ENCODE results near the gene CALML5. TPM values are rescaled to one million over a fixed set of nuclear protein-coding genes. Genes with fewer than 3 reads are reported as not detected.

CALML5 gene
- total and polyA plus RNA-seq, 2 of the 4 experiments (the other 2 are of a cell fraction): not detected

DNA sequence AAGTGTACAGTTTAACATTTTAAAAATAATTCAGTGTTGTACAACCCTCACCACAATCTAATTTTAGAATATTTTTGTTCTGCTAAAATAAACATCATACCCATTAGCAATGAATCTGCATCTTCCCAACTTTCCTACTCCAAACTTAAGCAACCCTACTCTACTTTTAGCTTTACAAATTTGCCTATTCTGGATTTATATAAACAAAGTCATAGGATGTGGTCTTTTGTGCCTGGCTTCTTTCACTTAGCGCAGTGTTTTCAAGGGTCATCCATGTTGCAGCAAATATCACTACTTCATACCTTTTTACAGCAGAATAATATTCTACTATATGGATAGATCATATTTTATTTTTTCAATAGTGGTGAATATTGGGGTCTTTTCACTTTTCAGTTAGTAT, 44.3 kb upstream of the CALML5 start:
- H3K36me3 ChIP-seq (ENCODE audit: control insufficient read depth, insufficient read depth, low read length): no peaks in the 10 kb centered on the region
- H3K9me1 ChIP-seq (ENCODE audit: insufficient read depth, low read length): peaks cover 26% of the 10 kb centered on the region
- dilution Hi-C loops (cut with HindIII; ENCODE audit: low sequenced_read_pairs, unreplicated experiment) (no loop called here), intact Hi-C loops (cut with micrococcal nuclease) (no loop called here), in situ Hi-C loops (cut with MboI; ENCODE audit: low sequenced_read_pairs) (no loop called here)
- no peak overlapping the region for H3K4ac ChIP-seq (ENCODE audit: low read depth, low read length)
- no peak overlapping the region for H3K4me3 ChIP-seq (ENCODE audit: insufficient read depth, low read depth, low read length)
- H3K23ac ChIP-seq (ENCODE audit: low read depth, low read length): no peak overlapping the region
- H3K27ac ChIP-seq (ENCODE audit: insufficient read depth, low read length): no peak overlapping the region
- H3K27me3 ChIP-seq (ENCODE audit: control insufficient read depth, insufficient read depth, low read length): no peaks in the 10 kb centered on the region
- ChIA-PET CTCF (no interaction called here), POLR2A (ENCODE audit: unreplicated experiment) (no interaction called here)
- no peak overlapping the region for H3K4me2 ChIP-seq (ENCODE audit: low read depth, low read length)
- H4K20me1 ChIP-seq (ENCODE audit: insufficient read depth, low read length): no peaks in the 10 kb centered on the region
- DNase-seq (peak; percentile 59), ATAC-seq (ENCODE audit: low read depth) (no peak)
- no CpG with 5 or more reads among the region's 1 CpG for WGBS, 2 experiments (ENCODE audit: extremely low coverage in 2 of 2, insufficient read length in 1 of 2)
- no peak overlapping the region for H3K9ac ChIP-seq (ENCODE audit: low read depth, low read length)
- peaks cover 0 to 18% of the 10 kb centered on the region in 2 experiments; a peak in 2 of 4 replicates for H3K79me1 ChIP-seq (ENCODE audit: low read depth in 1 of 2, low read length in 2 of 2)
- H4K8ac ChIP-seq (ENCODE audit: low read depth in 2 of 2, low read length in 2 of 2): no peak overlapping the region
- BruUV-seq (replicated peaks): no TSS peak
- H4K5ac ChIP-seq (ENCODE audit: low read depth, low read length): no peak overlapping the region
- no peak overlapping the region for H2BK15ac ChIP-seq (ENCODE audit: low read depth, low read length)
- H2BK5ac ChIP-seq (ENCODE audit: low read depth, low read length, poor library complexity, severe bottlenecking): no peak overlapping the region
- no peak for TF ChIP-seq SMC3 (IDR thresholded peaks at IDR 0.05; ENCODE audit: low read depth, low read length)
- TF ChIP-seq NFE2L2 (IDR thresholded peaks at IDR 0.05; ENCODE audit: low read depth, low read length): no peak
- peak; percentile 65 for TF ChIP-seq CEBPB (IDR thresholded peaks at IDR 0.05; ENCODE audit: low read depth, low read length)
- TF ChIP-seq MXI1 (IDR thresholded peaks at IDR 0.05; ENCODE audit: borderline replicate concordance, low read depth, low read length): no peak
- TF ChIP-seq RCOR1 (IDR thresholded peaks at IDR 0.05; ENCODE audit: insufficient replicate concordance, low read length): no peak
- no peak for TF ChIP-seq FOS (IDR thresholded peaks at IDR 0.05; ENCODE audit: low read depth, low read length)
- no peak for TF ChIP-seq MAFK (IDR thresholded peaks at IDR 0.05; ENCODE audit: low read depth, low read length)
- TF ChIP-seq, protein P1, sequence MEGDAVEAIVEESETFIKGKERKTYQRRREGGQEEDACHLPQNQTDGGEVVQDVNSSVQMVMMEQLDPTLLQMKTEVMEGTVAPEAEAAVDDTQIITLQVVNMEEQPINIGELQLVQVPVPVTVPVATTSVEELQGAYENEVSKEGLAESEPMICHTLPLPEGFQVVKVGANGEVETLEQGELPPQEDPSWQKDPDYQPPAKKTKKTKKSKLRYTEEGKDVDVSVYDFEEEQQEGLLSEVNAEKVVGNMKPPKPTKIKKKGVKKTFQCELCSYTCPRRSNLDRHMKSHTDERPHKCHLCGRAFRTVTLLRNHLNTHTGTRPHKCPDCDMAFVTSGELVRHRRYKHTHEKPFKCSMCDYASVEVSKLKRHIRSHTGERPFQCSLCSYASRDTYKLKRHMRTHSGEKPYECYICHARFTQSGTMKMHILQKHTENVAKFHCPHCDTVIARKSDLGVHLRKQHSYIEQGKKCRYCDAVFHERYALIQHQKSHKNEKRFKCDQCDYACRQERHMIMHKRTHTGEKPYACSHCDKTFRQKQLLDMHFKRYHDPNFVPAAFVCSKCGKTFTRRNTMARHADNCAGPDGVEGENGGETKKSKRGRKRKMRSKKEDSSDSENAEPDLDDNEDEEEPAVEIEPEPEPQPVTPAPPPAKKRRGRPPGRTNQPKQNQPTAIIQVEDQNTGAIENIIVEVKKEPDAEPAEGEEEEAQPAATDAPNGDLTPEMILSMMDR (conservative IDR thresholded peaks at IDR 0.05; ENCODE audit: low read depth, low read length): no peak
- no peak for TF ChIP-seq MAZ (IDR thresholded peaks at IDR 0.05; ENCODE audit: borderline replicate concordance, low read depth, low read length)
- TF ChIP-seq RFX5 (IDR thresholded peaks at IDR 0.05; ENCODE audit: low read depth, low read length): peak; percentile 18; the same call in 1 of the 2 replicates
- no peak for TF ChIP-seq BHLHE40 (IDR thresholded peaks at IDR 0.05; ENCODE audit: low read depth, low read length)
- TF ChIP-seq, protein P2, sequence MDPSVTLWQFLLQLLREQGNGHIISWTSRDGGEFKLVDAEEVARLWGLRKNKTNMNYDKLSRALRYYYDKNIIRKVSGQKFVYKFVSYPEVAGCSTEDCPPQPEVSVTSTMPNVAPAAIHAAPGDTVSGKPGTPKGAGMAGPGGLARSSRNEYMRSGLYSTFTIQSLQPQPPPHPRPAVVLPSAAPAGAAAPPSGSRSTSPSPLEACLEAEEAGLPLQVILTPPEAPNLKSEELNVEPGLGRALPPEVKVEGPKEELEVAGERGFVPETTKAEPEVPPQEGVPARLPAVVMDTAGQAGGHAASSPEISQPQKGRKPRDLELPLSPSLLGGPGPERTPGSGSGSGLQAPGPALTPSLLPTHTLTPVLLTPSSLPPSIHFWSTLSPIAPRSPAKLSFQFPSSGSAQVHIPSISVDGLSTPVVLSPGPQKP (IDR thresholded peaks at IDR 0.05; ENCODE audit: borderline replicate concordance, low read depth, low read length): no peak
- no peak for TF ChIP-seq CHD1 (IDR thresholded peaks at IDR 0.05; ENCODE audit: low read depth, low read length)
- H3K18ac ChIP-seq (ENCODE audit: low read depth, low read length): no peak overlapping the region
- H3K56ac ChIP-seq (ENCODE audit: extremely low read depth, insufficient read depth, low read length): no peak overlapping the region
- no peak overlapping the region for H2BK120ac ChIP-seq (ENCODE audit: low read depth, low read length)
- H3K9me3 ChIP-seq (ENCODE audit: control insufficient read depth, insufficient read depth, low read length): peaks cover 7% of the 10 kb centered on the region; the same call in 1 of the 2 replicates
- no peak overlapping the region for H2AK9ac ChIP-seq (replicated peaks; ENCODE audit: low read depth, low read length, poor library complexity)
- H2AK5ac ChIP-seq (ENCODE audit: low read depth, low read length): no peak overlapping the region
- H3K4me1 ChIP-seq (ENCODE audit: control insufficient read depth, insufficient read depth, low read length): peaks cover 40% of the 10 kb centered on the region
- no peak overlapping the region for H3K14ac ChIP-seq (replicated peaks; ENCODE audit: low read depth, low read length)
- no peak overlapping the region for H2BK20ac ChIP-seq (ENCODE audit: low read depth, low read length)
- no peak overlapping the region for H4K91ac ChIP-seq (ENCODE audit: insufficient read depth, low read depth, low read length)
- H2AFZ ChIP-seq (replicated peaks; ENCODE audit: low read length, poor library complexity): no peak overlapping the region

All from IMR-90 (cell line).